NCI-H2227 (cell line): ENCODE data around the gene SCAI.
"Not testable (repeated sequence)": the region's sequence is repeated elsewhere in the genome, so short reads cannot be mapped to it uniquely, and the experiment has no call there.

Experiments
- DNase-seq: peaks from one replicate; lab custom pipeline; 2025; ENCODE audit not compliant: unreplicated experiment; lab: John Stamatoyannopoulos, UW

SCAI gene

DNA sequence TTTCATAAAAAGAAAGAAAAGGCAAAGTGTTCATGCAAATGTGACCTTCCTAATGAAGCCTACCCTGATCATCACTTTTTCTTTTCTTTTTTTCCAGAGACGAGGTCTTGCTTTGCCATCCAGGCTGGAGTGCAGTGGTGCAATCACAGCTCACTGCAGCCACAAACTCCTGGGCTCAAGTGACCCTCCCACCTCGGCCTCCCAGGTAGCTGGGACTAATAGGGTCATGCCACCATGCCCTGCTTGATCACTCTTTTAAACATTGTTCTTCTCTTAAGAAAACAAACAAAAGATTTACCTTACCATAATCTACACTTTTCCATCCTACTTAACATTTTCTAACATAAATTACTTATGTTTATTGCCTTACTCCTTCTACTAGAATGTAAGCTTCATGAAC, 193.9 kb downstream of the SCAI start:
- no peak for DNase-seq

DNA sequence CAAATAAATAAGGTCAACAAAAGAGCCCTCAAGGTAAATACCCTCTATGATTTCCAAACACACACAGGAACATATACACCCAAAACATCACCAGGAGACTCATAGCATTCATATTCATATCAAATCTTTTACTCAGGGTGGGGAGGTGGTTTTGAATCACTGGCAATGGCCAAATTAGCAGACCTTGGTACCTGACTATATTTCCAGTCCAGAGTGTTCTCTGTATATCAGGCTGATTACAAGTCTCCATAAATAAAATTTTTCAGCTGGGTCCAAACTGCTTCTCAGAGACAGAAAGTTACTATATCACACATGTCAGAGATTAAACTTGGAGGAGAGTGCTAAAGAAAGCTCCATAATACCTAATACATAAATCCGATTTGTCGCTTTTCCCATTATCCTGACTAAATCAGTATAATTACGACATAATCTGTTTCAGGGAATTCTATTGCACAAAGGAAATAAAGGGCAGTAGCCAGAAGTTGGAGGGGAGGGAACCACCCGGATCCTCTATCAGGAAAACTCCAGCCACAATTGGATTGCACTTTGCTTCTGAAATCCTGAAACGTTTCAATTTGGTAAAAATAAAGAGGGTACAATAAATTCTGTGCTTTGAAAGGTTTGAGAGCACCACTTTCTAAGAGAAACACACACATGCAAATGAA, 195.5 kb downstream of the SCAI start:
- no peak for DNase-seq

DNA sequence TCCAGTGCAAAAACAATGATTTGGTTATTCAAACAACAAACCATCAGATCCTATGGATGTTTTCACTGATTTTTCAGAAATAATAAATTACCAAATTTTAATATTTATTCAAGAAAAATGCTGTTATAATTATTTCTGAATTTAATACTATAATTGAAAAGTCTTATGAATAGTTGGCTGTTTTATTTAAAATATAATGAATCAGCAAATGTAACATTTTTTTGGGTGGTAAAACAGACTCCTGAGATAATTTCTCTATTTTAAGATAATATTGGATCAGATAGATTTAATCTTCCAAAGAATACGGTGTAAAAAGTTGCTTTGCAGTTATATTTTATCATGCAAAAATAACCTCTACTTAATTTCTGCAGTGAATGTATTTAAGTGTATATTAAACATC, 197.2 kb downstream of the SCAI start:
- DNase-seq: no peak

DNA sequence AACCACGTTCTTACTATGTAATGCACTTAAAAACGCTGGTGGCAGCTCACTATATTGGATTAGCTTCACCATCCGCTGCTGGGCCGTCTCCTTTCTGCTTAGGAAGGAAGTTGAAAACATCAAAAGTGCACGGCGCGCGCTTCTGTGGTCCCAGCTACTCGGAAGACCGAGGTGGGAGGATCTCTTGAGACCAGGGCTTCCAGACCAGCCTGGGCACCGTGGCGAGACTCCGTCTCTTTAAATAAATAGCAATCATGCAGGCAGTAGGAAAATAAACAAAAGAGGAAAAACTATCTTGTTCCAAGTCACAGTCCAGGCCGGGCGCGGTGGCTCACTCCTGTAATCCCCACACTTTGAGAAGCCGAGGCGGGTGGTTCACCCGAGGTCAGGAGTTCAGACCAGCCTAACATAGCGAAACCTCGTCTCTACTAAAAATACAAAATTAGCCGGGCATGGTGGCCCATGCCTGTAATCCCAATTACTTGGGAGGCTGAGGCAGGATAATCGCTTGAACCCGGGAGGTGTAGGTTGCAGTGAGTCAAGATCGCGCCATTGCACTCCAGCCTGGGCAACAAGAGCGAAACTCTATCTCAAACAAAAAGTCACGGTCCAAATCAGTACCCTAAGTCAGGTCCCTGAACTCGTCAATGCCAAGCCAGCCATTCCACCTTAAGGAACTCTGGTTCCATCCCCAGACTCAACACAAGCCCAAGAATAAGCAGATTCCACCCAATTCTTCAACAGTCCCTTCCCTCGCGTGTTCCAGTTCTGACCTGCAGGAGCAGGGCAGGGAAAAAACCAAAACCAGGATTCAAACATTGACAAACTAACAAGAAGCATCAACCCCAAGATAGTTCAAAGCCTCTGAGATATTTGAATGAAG, 201.4 kb downstream of the SCAI start:
- peak; percentile 47 for DNase-seq

GRCh38 chr9:124940894-124941678, 202.2 kb downstream of the SCAI start, which contains the start of gene GOLGA1:
GOLGA1 (minus strand) TSS chr9:124941083; CDS start chr9:124938711, 2,372 bp downstream.
- peak; percentile 95 for DNase-seq

- DNase-seq: no peak
Observed at GRCh38 chr9:124940521-124940893, 202.8 kb downstream of the SCAI start.

DNA sequence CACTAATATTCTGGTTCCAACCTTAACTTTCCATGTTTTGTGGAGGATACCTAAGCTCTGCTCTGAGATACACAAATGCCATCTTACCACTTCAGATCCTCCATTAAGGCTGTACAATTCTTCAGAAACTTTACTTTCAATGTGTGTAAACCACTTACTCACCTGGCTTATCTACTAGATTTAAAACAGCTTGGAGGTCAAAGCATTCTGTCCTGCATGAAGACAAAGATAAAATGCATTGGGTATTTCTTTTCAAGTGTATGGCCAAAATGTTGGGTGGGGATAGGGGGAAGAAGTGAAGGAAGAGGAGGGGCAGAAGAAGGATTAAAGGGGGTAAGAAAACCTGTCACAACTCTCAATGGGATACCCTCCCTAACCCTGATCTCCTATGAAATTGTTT, 203.4 kb downstream of the SCAI start:
- DNase-seq: no peak

DNA sequence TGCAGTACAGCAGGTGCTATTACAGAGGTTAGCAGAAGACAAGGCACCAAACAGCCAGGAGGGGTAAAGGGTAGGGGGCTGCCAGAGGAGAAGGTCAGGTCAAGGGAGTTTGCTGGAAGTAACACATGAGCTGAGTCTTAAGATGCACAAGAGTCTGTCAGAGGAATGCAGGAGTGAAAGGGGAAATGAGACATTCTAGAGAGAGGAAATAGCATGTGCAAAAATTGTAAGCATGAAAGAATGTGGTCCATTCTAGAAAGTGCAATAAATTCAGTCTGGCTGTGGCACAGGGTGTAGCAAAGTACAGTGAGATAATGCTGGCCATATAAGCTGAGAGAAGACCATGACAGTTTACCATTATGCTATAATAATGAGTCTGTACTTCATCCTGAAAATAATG, 209.0 kb downstream of the SCAI start:
- DNase-seq: no peak

DNA sequence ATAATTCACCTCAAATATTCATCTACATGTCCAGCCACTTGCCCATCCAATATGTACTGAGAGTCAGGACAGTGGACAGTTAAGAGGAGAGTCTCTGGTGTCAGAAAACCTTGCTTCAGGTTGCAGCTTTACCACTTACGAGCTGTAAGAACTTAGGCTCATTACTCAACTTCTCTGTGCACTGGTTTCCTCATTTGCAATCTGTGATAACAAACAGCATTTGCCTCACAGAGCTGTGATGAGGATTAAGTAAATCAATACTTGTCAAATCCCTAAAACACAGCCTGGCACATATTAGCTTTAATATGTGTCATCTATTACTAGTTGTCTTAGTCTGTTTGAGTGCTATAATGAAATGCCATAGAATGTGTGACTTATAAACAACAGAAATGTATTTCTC, 211.0 kb downstream of the SCAI start:
- no peak for DNase-seq

GRCh38 chr9:124929464-124929863, 213.9 kb downstream of the SCAI start:
- no peak for DNase-seq

GRCh38 chr9:124928116-124928515, 215.2 kb downstream of the SCAI start:
- DNase-seq: no peak

DNA sequence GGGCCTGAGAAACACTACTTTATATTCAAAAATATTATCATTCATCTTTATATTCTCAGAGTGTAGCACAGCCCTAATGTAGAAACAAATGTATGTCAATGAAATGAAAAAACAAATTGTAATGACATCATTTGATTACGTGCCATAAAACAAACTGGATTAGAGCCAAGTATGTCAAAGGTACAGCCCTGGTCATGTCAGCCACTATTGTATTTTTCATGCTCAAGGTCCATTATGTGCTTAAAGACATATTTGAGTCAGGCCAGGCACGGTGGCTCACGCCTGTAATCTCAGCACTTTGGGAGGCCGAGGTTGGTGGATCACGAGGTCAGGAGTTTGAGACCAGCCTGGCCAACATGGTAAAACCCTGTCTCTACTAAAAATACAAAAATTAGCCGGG, 222.9 kb downstream of the SCAI start:
- not testable (repeated sequence) for DNase-seq

- no peak for DNase-seq
Observed at GRCh38 chr9:124914753-124915405, 228.4 kb downstream of the SCAI start.

GRCh38 chr9:124913378-124913777, 229.9 kb downstream of the SCAI start:
- DNase-seq: no peak

- DNase-seq: no peak
Observed at GRCh38 chr9:124911766-124912165, 231.6 kb downstream of the SCAI start.

- no peak for DNase-seq
Observed at GRCh38 chr9:124908098-124908497, 235.2 kb downstream of the SCAI start.

- no peak for DNase-seq
Observed at GRCh38 chr9:124906966-124907365, 236.4 kb downstream of the SCAI start.

DNA sequence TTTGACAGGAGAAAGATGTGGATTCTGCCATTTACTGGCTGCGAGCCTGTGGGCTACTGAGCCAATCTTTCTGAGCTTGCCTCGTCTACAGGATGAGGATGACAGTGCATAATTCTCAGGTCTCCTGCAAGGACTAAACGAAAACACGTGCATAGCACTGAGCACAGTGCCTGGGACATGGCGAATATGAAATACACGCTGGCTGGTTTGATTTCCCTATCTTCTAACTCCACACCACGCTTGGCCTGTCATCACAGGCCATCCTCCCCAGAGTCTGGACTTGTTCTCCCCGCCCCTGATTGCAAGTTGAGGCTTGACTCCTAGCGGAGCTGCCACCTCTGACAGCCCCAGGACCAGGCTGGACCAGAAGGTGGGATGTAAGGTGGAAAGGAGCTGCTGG, 243.5 kb downstream of the SCAI start:
- no peak for DNase-seq

- no peak for DNase-seq
Observed at GRCh38 chr9:124897570-124898460, 245.5 kb downstream of the SCAI start.

DNA sequence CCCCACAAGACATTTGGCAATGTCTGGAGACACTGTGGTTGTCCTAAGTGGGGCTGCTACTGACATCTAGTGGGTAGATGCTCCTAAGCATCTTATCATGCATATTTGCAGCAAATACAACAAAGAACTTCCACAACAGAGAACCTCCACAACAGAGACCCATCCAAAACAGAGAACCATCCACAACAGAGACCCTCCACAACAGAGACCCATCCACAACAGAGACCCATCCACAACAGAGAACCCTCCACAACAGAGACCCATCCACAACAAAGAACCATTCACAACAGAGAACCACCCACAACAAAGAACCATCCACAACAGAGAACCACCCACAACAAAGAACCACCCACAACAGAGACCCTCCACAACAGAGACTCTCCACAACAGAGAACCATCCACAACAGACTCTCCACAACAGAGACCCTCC, 248.6 kb downstream of the SCAI start:
- DNase-seq: peak; percentile 33
